K562 (cell line): ENCODE measurements around the gene KCND2. TPM values are rescaled to one million over a fixed set of nuclear protein-coding genes. Genes with fewer than 3 reads are reported as not detected.

Experiments used
- ATAC-seq: fragments of 200-7000 bp; cut with Tn5 transposase; 3 replicates; pipeline ENCODE4 v1.9.1; 2020; ENCODE audit warnings: moderate library complexity
- BruUV-seq: library from RNA; stranded (reverse); fragments of 400-500 nt; replicated peaks from 2 replicates; lab custom pipeline; 2021; lab: Mats Ljungman, UMichigan
- CTCF ChIA-PET: fragments of 300-600 bp; formaldehyde crosslinking; extraction: SDS; loops from one replicate; lab custom pipeline; 2021; ENCODE audit warnings: low intra/inter-chr PET ratio; lab: Yijun Ruan, JAX
- POLR2A ChIA-PET: fragments of 300-600, 350-650 bp; sonication (Branson Sonifier 250); formaldehyde crosslinking; extraction: SDS; loops from one replicate; lab custom pipeline; 2021; ENCODE audit warnings: antibody characterized with exemption, inconsistent platforms; lab: Yijun Ruan, JAX
- DNase-seq, 4 experiments: peaks; one replicate each; pipeline versions ENCODE4 v3.0.0 to v3.0.0-alpha.2; 2011 to 2018; ENCODE audit warnings: low spot score in 3 of 4, mixed read lengths in 3 of 4; ENCODE audit errors: extremely low read depth in 1 of 4
- FAIRE-seq: peaks from 2 replicates; lab custom pipeline; 2011; peaks lifted over from hg19 to GRCh38; lab: Jason Lieb, UNC
- H2AFZ ChIP-seq: 2 replicates; pipeline ENCODE4 v1.6.0; 2011; ENCODE audit warnings: low read depth, low read length, control low read depth, inconsistent platforms
- H3K27ac ChIP-seq: fragments of 200-600 bp; 3 replicates; pipeline ENCODE4 v1.8.0; 2011; ENCODE audit warnings: low read depth, mild to moderate bottlenecking, control low read depth, inconsistent platforms, low read length, moderate library complexity, mixed read lengths; ENCODE audit errors: extremely low read depth
- H3K27me3 ChIP-seq, 2 experiments: fragments of 300-600 bp in 1 of 2; 2 replicates in 1 of 2; 3 replicates in 1 of 2; pipeline versions ENCODE4 v1.6.0 to v1.8.0; 2011; ENCODE audit warnings: inconsistent platforms in 2 of 2, low read length in 2 of 2, mild to moderate bottlenecking in 1 of 2, mixed read lengths in 1 of 2, moderate library complexity in 1 of 2; ENCODE audit not compliant: control insufficient read depth in 2 of 2, insufficient read depth in 2 of 2
- H3K36me3 ChIP-seq: fragments of 300-600 bp; 3 replicates; pipeline ENCODE4 v1.8.0; 2011; ENCODE audit warnings: mild to moderate bottlenecking, low read length, inconsistent platforms; ENCODE audit not compliant: control insufficient read depth, insufficient read depth
- H3K4me1 ChIP-seq, 2 experiments: fragments of 200-600 bp in 1 of 2; replicated peaks in 1 of 2; 2 replicates in 1 of 2; 3 replicates in 1 of 2; pipeline versions ENCODE4 v1.5.1 to v1.8.0; 2011; ENCODE audit warnings: inconsistent platforms in 2 of 2, low read length in 2 of 2, mild to moderate bottlenecking in 1 of 2, mixed read lengths in 1 of 2, moderate library complexity in 1 of 2; ENCODE audit not compliant: control insufficient read depth in 2 of 2, insufficient read depth in 2 of 2
- H3K4me2 ChIP-seq: 2 replicates; pipeline ENCODE4 v1.6.1; 2011; ENCODE audit warnings: low read length, control low read depth, inconsistent platforms, mixed read lengths; ENCODE audit not compliant: insufficient read depth
- H3K4me3 ChIP-seq: fragments of 200-600 bp; sonication (generic), shearing (Covaris generic); 2 replicates; pipeline ENCODE4 v1.5.1; 2016; ENCODE audit warnings: control low read depth, inconsistent platforms
- H3K79me2 ChIP-seq: fragments of 200-600 bp; 3 replicates; pipeline ENCODE4 v1.8.0; 2011; ENCODE audit warnings: low read length, inconsistent platforms; ENCODE audit not compliant: control insufficient read depth, insufficient read depth
- H3K9ac ChIP-seq, 2 experiments: 2 replicates each; pipeline versions ENCODE4 v1.6.0 to v1.6.1; 2011; ENCODE audit warnings: low read depth in 2 of 2, low read length in 2 of 2, control low read depth in 1 of 2, inconsistent platforms in 1 of 2, mild to moderate bottlenecking in 1 of 2, mixed read lengths in 1 of 2; ENCODE audit not compliant: insufficient read depth in 1 of 2
- H3K9me1 ChIP-seq: one replicate; pipeline ENCODE4 v1.6.0; 2011; ENCODE audit warnings: inconsistent platforms, mild to moderate bottlenecking, low read length, moderate library complexity; ENCODE audit not compliant: control insufficient read depth, insufficient read depth
- H3K9me3 ChIP-seq: replicated peaks from 2 replicates; pipeline ENCODE4 v1.5.1; 2011; ENCODE audit warnings: low read depth, low read length, inconsistent platforms; ENCODE audit not compliant: control insufficient read depth, insufficient read depth
- H4K20me1 ChIP-seq: replicated peaks from 2 replicates; pipeline ENCODE4 v1.6.1; 2011; ENCODE audit warnings: low read length, inconsistent platforms, mixed read lengths; ENCODE audit not compliant: control insufficient read depth, insufficient read depth
- ATF7 ChIP-seq: fragments of 450-650 bp; IDR thresholded peaks from 2 replicates; pipeline ENCODE4 v1.7.1; 2014; ENCODE audit warnings: mild to moderate bottlenecking, moderate library complexity
- ESRRA ChIP-seq: fragments of 450-650 bp; IDR thresholded peaks from 2 replicates; pipeline ENCODE4 v1.6.1; 2014; ENCODE audit warnings: low read depth, mild to moderate bottlenecking, moderate library complexity, borderline replicate concordance
- ETV6 ChIP-seq, 3 experiments: fragments of 150-350 bp in 1 of 3; sonication (generic) in 1 of 3; formaldehyde crosslinking in 1 of 3; IDR thresholded peaks; 2 replicates each; pipeline versions ENCODE4 v1.6.1 to v1.8.0; 2014 to 2022; ENCODE audit warnings: borderline replicate concordance in 2 of 3, low read depth in 2 of 3, antibody characterized with exemption in 1 of 3, low read length in 1 of 3, mild to moderate bottlenecking in 1 of 3, missing genetic modification reagents in 1 of 3
- FOXO4 ChIP-seq: fragments of 450-650 bp; formaldehyde crosslinking; IDR thresholded peaks from 2 replicates; pipeline ENCODE4 v1.4.0; 2020; ENCODE audit warnings: mild to moderate bottlenecking, moderate library complexity
- HEY1 ChIP-seq: fragments of 250-450 bp; sonication (Bioruptor Pico); IDR thresholded peaks from 2 replicates; pipeline ENCODE4 v1.5.0; 2020; ENCODE audit warnings: mild to moderate bottlenecking, moderate library complexity, borderline replicate concordance
- NFE2L1 ChIP-seq: fragments of 450-650 bp; IDR thresholded peaks from 2 replicates; pipeline ENCODE4 v1.6.1; 2016; ENCODE audit warnings: missing genetic modification characterization, low read depth, mild to moderate bottlenecking, missing compliant biosample characterization, moderate library complexity, borderline replicate concordance
- NR2C1 ChIP-seq, 2 experiments: fragments of 450-650 bp; IDR thresholded peaks; 2 replicates each; pipeline ENCODE4 v1.6.1; 2017; ENCODE audit warnings: mild to moderate bottlenecking in 2 of 2, antibody characterized with exemption in 1 of 2, inconsistent platforms in 1 of 2, missing compliant biosample characterization in 1 of 2, missing genetic modification characterization in 1 of 2
- POLR2B ChIP-seq: fragments of 450-650 bp; IDR thresholded peaks from 2 replicates; pipeline ENCODE4 v1.6.1; 2018; ENCODE audit warnings: low read depth; ENCODE audit not compliant: partially characterized antibody
- POLR2H ChIP-seq: IDR thresholded peaks from 2 replicates; pipeline ENCODE4 v1.6.1; 2016; ENCODE audit warnings: missing genetic modification characterization, low read depth, mild to moderate bottlenecking, control low read depth, missing compliant biosample characterization, moderate library complexity
- SRSF7 ChIP-seq: fragments of 200-400 bp; formaldehyde crosslinking; optimal IDR thresholded peaks from 2 replicates; pipeline ENCODE3; 2017; ENCODE audit warnings: mild to moderate bottlenecking, low read depth, low read length
- U2AF2 ChIP-seq: fragments of 200-400 bp; formaldehyde crosslinking; optimal IDR thresholded peaks from 2 replicates; pipeline ENCODE3; 2017; ENCODE audit warnings: low read depth, mild to moderate bottlenecking, low read length
- ZNF140 ChIP-seq: fragments of 250-450 bp; sonication (Bioruptor Pico); IDR thresholded peaks from 2 replicates; pipeline ENCODE4 v1.8.0; 2021; ENCODE audit warnings: moderate library complexity, mild to moderate bottlenecking, inconsistent platforms
- WGBS: fragments of 100-300 bp; shearing (Covaris generic); methylation state at CpG from one replicate; pipeline ENCODE4 v1.1.6; 2016; ENCODE audit warnings: low coverage, mixed read lengths; ENCODE audit not compliant: insufficient coverage; ENCODE audit errors: missing lambda C conversion rate; 5-methylcytosine and 5-hydroxymethylcytosine counted together
- in situ Hi-C: fragments of 300-500 bp; cut with MboI; formaldehyde crosslinking; loops from 4 replicates; pipeline ENCODE4 v1.15.0; 2018; ENCODE audit warnings: inconsistent platforms, mixed read lengths
- intact Hi-C: fragments of 100-400 bp; cut with micrococcal nuclease; formaldehyde crosslinking; loops from 2 replicates; pipeline ENCODE4 v1.14.2; 2022
- polyA plus RNA-seq, 8 experiments: library from polyadenylated mRNA; depleted of rRNA in 4 of 8; stranded (reverse) in 5 of 8; unstranded in 3 of 8; fragments of >200 nt; fragmentation: Nextera tagmentation in 2 of 8; fragmentation: Illumina TruSeq in 1 of 8; extraction: Ambion mirVana in 2 of 8; extraction: Trizol in 1 of 8; gene quantifications; 2 replicates each; pipeline versions ENCODE4 v1.2.1 to v1.2.3, GENCODE V29; 2011 to 2014; ENCODE audit warnings: inconsistent platforms in 1 of 8, missing spikeins in 1 of 8
- total RNA-seq, 7 experiments: library from RNA; depleted of rRNA in 6 of 7; stranded (reverse); fragments of >200 nt in 6 of 7; fragmentation: Illumina TruSeq in 2 of 7; extraction: Trizol in 2 of 7; gene quantifications; 2 replicates each; pipeline versions ENCODE4 v1.2.1 to v1.2.3, GENCODE V29; 2011 to 2021; ENCODE audit warnings: low replicate concordance in 1 of 7
- TF ChIP-seq, protein P1 (sequence below): sonication (generic); formaldehyde crosslinking; IDR thresholded peaks from 2 replicates; pipeline ENCODE4 v1.8.0; 2022; ENCODE audit warnings: missing genetic modification reagents, mild to moderate bottlenecking, borderline replicate concordance

Gene KCND2
- total and polyA plus RNA-seq, 9 of the 15 experiments (the other 6 are each of a cell fraction or from before 2014, with no cell fraction given), result 0.03 to 0.12 TPM; not detected in 7

DNA sequence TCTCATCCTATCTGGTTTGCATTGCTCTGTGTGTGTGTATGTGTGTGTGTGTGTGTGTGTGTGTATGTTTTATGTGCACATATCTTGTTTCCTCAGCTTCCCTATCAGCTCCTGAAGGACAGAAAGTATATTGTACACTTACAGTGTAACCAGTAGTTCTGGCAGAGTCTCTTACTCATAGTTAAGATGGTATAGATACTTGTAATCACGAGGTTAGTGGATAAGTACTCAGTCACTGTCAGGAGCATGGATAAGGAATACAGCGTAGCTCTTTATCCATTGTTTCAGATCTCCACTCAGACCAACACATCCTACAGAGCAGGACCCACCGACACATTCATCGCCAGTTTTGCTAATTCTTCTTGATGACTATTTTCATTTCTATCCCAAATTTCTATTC, 309.9 kb downstream of the KCND2 start:
- Histone ChIP-seq H3K36me3 (no peaks in the 10 kb centered on the region), H3K9me3 (no peaks in the 10 kb centered on the region), H3K4me1 (no peaks in the 10 kb centered on the region), H3K27me3 (no peaks in the 10 kb centered on the region), H3K4me2 (no peak overlapping the region), H3K4me3 (no peak overlapping the region), H3K9me1 (no peaks in the 10 kb centered on the region), H3K79me2 (no peaks in the 10 kb centered on the region), H4K20me1 (no peaks in the 10 kb centered on the region), H3K9ac (no peak overlapping the region), H3K27ac (no peak overlapping the region), H2AFZ (no peak overlapping the region)
- ATAC-seq (no peak), FAIRE-seq (no peak), DNase-seq (no peak)
- in situ Hi-C loops, result no loop called here
- WGBS, result 8% methylated on average over 4 of the region's 4 CpGs
- intact Hi-C loops, result no loop called here
- TF ChIP-seq, protein P1, sequence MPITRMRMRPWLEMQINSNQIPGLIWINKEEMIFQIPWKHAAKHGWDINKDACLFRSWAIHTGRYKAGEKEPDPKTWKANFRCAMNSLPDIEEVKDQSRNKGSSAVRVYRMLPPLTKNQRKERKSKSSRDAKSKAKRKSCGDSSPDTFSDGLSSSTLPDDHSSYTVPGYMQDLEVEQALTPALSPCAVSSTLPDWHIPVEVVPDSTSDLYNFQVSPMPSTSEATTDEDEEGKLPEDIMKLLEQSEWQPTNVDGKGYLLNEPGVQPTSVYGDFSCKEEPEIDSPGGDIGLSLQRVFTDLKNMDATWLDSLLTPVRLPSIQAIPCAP (CRISPR knock-in tag), result no peak
- TF ChIP-seq U2AF2, result no peak
- TF ChIP-seq POLR2H (tag), result no peak
- no peak for TF ChIP-seq SRSF7
- CTCF ChIA-PET, result no interaction called here
- POLR2A ChIA-PET, result no interaction called here
- BruUV-seq, result no TSS peak

DNA sequence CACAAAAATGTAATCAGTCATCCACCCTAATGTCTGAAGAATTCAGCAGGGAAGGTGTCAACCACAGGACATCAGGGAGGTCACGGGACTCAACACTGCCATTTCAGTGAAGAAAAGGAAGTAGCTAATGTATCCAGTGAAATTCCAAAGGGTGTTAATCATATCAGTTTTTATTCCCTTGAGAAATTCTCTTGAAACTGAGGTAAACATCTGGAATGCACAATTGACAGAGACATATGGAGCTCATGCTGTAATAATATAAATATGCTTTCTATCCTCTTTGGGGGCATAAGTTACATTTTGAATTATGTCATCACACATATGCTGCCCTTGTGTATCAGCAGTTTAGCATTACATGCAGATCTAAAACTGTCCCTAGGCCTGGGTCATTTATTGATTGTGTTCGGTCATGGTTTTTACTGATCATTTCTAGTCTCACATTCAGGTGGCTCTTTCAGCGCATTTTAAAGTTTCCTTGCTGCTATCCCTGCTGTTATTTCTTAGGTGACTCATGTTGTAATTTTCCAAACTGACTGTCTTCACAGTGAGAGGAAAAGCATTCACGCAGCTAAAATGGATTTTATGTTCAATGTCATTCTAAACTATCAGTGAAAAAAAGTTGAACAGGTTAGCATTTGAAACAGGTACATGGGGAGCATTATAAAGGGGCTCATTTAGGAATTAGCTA, 311.1 kb downstream of the KCND2 start:
- H3K36me3 ChIP-seq, result no peaks in the 10 kb centered on the region
- H3K27ac ChIP-seq, result no peak overlapping the region
- intact Hi-C loops, result no loop called here
- no peaks in the 10 kb centered on the region for H3K9me1 ChIP-seq
- H3K4me2 ChIP-seq, result no peak overlapping the region
- no peaks in the 10 kb centered on the region for H4K20me1 ChIP-seq
- CTCF ChIA-PET, result no interaction called here
- ATAC-seq, result no peak
- POLR2A ChIA-PET, result no interaction called here
- no peak overlapping the region for H2AFZ ChIP-seq
- H3K79me2 ChIP-seq, result no peaks in the 10 kb centered on the region
- FAIRE-seq, result no peak
- in situ Hi-C loops, result no loop called here
- no peaks in the 10 kb centered on the region for H3K4me1 ChIP-seq
- no peak overlapping the region for H3K4me3 ChIP-seq
- no peaks in the 10 kb centered on the region for H3K27me3 ChIP-seq
- 0% methylated on average over 4 of the region's 4 CpGs for WGBS
- no TSS peak for BruUV-seq
- no peak overlapping the region for H3K9ac ChIP-seq
- DNase-seq, result no peak
- H3K9me3 ChIP-seq, result no peaks in the 10 kb centered on the region
- TF ChIP-seq HEY1 (CRISPR knock-in tag), result no peak
- TF ChIP-seq ETV6 (IDR thresholded peaks at IDR 0.05; ENCODE audit: borderline replicate concordance in 1 of 2, low read depth in 2 of 2, low read length in 1 of 2), result no peak
- no peak for TF ChIP-seq ETV6 (CRISPR knock-in tag; IDR thresholded peaks at IDR 0.05; ENCODE audit: borderline replicate concordance)
- TF ChIP-seq POLR2B, result no peak
- TF ChIP-seq NFE2L1 (tag), result no peak
- no peak for TF ChIP-seq FOXO4 (CRISPR knock-in tag)
- TF ChIP-seq ESRRA, result no peak
- no peak for TF ChIP-seq ATF7
- TF ChIP-seq ZNF140 (CRISPR knock-in tag), result no peak
- no peak for TF ChIP-seq NR2C1 (IDR thresholded peaks at IDR 0.05)
- no peak for TF ChIP-seq NR2C1 (tag; IDR thresholded peaks at IDR 0.05)
